Measurements from ENCODE around the gene BAHCC1.
"Not testable (repeated sequence)": the region's sequence is repeated elsewhere in the genome, so short reads cannot be mapped to it uniquely, and the experiment has no call there.

DNA sequence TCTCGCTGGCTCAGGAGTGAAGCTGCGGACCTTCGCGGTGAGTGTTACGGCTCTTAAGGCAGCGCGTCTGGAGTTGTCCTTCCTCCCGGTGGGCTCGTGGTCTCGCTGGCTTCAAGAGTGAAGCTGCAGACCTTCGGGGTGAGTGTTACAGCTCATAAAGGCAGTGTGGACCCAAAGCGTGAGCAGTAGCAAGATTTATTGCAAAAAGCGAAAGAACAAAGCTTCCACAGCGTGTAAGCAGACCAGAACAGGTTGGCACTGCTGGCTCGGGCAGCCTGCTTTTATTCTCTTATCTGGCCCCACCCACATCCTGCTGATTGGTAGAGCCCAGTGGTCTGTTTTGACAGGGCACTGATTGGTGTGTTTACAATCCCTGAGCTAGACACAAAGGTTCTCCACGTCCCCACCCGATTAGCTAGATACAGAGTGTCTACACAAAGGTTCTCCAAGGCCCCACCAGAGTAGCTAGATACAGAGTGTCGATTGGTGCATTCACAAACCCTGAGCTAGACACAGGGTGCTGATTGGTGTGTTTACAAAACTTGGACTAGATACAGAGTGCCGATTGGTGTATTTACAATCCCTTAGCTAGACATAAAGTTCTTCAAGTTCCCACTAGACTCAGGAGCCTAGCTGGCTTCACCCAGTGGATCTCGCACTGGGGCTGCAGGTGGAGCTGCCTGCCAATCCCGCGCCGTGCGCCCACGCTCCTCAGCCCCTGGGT lies 43.8 kb upstream of the BAHCC1 start:
- TF ChIP-seq, protein P1, sequence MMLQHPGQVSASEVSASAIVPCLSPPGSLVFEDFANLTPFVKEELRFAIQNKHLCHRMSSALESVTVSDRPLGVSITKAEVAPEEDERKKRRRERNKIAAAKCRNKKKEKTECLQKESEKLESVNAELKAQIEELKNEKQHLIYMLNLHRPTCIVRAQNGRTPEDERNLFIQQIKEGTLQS (CRISPR knock-in tag; conservative IDR thresholded peaks at IDR 0.05): not testable (repeated sequence)
- TF ChIP-seq, protein P2, sequence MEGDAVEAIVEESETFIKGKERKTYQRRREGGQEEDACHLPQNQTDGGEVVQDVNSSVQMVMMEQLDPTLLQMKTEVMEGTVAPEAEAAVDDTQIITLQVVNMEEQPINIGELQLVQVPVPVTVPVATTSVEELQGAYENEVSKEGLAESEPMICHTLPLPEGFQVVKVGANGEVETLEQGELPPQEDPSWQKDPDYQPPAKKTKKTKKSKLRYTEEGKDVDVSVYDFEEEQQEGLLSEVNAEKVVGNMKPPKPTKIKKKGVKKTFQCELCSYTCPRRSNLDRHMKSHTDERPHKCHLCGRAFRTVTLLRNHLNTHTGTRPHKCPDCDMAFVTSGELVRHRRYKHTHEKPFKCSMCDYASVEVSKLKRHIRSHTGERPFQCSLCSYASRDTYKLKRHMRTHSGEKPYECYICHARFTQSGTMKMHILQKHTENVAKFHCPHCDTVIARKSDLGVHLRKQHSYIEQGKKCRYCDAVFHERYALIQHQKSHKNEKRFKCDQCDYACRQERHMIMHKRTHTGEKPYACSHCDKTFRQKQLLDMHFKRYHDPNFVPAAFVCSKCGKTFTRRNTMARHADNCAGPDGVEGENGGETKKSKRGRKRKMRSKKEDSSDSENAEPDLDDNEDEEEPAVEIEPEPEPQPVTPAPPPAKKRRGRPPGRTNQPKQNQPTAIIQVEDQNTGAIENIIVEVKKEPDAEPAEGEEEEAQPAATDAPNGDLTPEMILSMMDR (IDR thresholded peaks at IDR 0.05): not testable (repeated sequence)
- TF ChIP-seq ZNF423 (CRISPR knock-in tag; IDR thresholded peaks at IDR 0.05); ZNF512 (CRISPR knock-in tag; IDR thresholded peaks at IDR 0.05; ENCODE audit: borderline replicate concordance); KAT7 (CRISPR knock-in tag; IDR thresholded peaks at IDR 0.05; ENCODE audit: borderline replicate concordance); ZSCAN18 (CRISPR knock-in tag; IDR thresholded peaks at IDR 0.05); CREB1 (CRISPR knock-in tag; IDR thresholded peaks at IDR 0.05); TEAD4 (CRISPR knock-in tag; IDR thresholded peaks at IDR 0.05); NR1H2 (CRISPR knock-in tag; IDR thresholded peaks at IDR 0.05): not testable (repeated sequence)
- TF ChIP-seq, protein P3, sequence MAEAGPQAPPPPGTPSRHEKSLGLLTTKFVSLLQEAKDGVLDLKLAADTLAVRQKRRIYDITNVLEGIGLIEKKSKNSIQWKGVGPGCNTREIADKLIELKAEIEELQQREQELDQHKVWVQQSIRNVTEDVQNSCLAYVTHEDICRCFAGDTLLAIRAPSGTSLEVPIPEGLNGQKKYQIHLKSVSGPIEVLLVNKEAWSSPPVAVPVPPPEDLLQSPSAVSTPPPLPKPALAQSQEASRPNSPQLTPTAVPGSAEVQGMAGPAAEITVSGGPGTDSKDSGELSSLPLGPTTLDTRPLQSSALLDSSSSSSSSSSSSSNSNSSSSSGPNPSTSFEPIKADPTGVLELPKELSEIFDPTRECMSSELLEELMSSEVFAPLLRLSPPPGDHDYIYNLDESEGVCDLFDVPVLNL (CRISPR knock-in tag; IDR thresholded peaks at IDR 0.05; ENCODE audit: borderline replicate concordance, low read depth): not testable (repeated sequence)
- TF ChIP-seq, protein P4, sequence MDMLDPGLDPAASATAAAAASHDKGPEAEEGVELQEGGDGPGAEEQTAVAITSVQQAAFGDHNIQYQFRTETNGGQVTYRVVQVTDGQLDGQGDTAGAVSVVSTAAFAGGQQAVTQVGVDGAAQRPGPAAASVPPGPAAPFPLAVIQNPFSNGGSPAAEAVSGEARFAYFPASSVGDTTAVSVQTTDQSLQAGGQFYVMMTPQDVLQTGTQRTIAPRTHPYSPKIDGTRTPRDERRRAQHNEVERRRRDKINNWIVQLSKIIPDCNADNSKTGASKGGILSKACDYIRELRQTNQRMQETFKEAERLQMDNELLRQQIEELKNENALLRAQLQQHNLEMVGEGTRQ (CRISPR knock-in tag; IDR thresholded peaks at IDR 0.05): not testable (repeated sequence)
- TF ChIP-seq, protein P5, sequence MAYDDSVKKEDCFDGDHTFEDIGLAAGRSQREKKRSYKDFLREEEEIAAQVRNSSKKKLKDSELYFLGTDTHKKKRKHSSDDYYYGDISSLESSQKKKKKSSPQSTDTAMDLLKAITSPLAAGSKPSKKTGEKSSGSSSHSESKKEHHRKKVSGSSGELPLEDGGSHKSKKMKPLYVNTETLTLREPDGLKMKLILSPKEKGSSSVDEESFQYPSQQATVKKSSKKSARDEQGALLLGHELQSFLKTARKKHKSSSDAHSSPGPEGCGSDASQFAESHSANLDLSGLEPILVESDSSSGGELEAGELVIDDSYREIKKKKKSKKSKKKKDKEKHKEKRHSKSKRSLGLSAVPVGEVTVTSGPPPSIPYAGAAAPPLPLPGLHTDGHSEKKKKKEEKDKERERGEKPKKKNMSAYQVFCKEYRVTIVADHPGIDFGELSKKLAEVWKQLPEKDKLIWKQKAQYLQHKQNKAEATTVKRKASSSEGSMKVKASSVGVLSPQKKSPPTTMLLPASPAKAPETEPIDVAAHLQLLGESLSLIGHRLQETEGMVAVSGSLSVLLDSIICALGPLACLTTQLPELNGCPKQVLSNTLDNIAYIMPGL (CRISPR knock-in tag; IDR thresholded peaks at IDR 0.05): not testable (repeated sequence)
